Activated CD4-positive, alpha-beta T cell treated with anti-CD3 and anti-CD28 coated beads, Interleukin-2, Interleukin-4, amounts not matched to agents 100 ng/mL and 50 ng/mL, durations not matched to agents 16 hours and 8 hours (primary cell): ENCODE results near the gene TUBA1B.

ENCODE experiments used
- DNase-seq: peaks from one replicate; pipeline ENCODE4 v3.0.0-alpha.2; 2020; ENCODE audit warnings: low spot score

The TUBA1B gene

DNA sequence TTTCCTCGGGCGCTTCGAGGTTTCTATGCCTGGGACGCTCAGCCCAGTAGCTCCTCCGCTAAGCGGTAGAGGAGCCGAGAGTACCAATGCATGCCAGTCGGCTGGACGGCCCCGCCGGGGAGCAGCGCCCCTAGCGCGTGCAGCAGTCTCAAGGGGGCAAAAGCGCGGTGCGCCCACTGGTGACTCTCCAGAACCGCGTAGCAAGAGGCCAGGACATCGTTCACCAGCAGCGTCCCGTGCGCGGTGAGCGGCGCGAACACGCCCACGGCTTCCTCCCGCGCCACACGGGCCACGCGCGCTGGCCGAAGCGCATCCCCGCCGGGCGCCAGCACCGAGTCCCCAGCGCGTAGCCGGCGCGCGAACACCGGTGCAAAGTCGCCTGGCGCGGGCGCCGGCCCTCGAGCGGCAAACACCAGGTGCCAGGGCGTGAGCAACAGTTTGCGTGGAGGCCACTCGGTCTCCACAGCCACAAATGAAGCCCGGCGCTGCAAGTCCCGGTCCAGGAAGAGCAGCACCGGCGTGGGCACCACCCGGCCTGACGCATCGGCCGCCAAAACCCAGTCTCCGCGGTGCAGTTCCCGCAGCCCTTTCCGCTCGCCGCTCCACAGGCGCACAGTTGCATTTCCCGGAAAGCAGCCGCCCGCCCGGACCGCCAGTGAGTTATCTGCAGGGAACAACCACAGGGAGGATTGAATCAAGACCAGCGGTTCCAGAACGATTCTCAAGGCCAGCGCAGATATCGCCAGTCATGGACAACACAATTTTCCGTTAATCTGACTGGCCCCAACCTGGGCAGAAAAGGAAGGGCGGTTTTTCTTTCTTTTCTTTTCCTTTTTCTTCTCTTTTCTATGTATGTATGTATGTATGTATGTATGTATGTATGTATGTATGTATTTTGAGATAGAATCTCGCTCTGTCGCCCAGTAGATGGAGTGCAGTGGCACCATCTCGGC lies 41.1 kb downstream of the TUBA1B start:
- peak; percentile 37 for DNase-seq

DNA sequence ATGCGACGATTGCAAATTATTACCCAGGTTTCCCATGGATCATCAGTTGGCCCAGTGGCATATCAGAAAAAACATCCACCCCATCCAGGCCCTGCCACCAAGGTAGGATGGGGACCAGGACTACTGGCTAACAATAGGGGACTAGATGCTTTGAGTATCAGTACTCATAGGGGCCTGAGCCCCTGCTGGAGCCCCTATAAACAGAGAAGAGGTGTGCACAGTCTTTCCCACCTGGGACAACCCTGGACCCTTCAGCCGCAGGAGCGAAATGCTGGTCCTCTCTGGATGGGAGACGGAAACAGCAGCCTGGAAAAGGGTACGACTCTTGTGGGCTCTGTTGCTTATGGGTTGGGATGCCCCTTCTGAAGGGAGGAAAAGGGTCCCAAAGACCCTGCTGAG lies 42.3 kb downstream of the TUBA1B start:
- DNase-seq = no peak

DNA sequence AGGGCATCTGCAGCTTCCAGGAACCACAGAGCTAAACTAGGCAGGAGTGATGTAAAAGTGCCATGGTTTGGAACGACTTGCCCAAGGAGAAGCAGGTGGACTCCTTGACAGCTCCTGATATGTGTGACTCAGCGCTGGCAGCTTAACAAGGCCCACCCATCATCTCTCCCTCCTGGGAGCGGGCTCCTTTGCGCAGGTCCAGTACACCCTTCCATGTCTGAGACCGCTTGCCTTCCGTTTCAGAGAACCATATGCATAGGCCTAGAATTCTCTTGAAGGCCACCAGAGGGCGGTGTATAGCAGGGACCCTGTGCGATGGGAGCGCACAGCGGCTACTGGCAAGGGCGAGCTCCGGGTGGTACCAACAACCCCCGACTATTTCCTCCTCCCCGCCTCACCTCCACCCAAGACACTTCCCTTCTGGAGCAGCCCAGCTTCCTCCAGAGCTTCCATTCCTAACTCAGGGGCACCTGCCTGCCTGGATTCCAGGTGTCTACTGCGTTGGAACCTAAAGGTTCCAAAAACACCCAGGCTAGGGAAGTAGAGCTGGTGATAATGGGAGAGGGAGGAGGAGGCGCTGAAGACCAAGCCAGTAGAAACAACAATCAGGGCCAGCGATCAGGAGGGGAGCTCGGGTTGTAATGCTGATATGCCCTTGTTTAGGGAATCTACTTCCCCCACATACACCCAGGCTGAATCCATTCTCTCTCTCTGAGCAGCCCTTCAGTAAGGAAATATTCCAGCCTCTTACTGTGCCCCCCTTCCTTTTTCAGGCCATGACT lies 42.9 kb downstream of the TUBA1B start:
- DNase-seq = peak; percentile 88

DNA sequence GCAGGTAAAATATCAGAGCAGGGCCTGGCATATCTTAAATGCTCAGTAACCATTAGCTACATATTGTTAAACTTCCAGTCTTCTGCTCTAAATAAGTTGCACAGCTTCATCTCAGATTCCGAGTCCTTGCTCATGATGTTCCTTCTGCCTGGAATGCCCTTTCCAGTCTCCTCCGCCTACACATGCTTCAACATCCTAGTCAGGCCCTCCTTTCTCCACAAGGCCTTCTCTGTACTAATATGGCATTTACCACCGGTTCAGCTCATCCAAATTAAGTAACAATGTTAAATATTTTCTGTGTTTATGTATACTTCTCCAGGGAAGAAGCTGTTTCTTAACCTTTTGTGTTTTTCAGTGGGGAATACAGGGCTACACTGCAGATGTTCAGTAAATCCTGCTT lies 45.1 kb downstream of the TUBA1B start:
- no peak for DNase-seq

DNA sequence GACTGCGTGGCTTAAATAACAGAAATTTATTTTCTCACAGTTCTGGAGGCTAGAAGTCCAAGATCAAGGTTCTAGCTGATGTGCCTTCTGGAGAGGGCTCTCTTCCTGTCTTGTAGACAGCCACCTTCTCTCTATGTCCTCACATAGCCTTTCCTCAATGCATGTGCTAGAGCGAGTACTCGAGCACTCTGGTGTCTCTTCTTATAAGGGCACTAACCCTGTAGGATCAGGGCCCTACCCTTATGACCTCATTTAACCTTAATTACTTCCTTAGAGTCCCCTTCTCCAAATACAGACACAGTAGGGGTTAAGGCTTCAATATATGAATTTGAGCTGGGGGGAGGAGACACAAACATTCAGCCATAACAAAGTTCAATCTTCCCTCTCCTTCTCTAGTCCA lies 46.8 kb downstream of the TUBA1B start:
- DNase-seq = no peak

DNA sequence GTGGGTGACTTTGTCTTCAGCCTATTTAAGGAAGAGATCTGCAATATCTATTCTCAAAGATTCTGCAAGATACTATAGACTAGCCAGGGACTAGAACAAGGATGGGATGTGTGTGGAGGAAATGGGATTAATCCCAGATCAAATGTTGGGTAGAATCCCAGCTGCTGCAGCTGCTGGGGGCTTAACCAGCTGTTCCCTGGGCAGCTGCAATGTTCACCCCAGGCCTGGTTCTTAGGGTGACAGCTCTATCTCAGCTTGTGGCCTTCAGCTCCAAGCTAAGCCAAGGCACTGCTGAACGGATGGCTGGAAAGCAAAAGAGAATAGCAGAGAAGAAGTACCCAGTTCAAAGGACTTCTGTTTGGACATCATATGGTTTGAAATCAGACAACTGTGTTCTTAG lies 51.4 kb downstream of the TUBA1B start:
- DNase-seq = no peak
